BLaER1 (cell line): Measurements from ENCODE around the gene KLHL40.

Experiments
- H3K27ac ChIP-seq: shearing (Covaris generic); formaldehyde crosslinking; 2 replicates; pipeline ENCODE4 v1.8.1; 2022
- H3K27me3 ChIP-seq: shearing (Covaris generic); formaldehyde crosslinking; 2 replicates; pipeline ENCODE4 v1.8.1; 2022
- H3K36me3 ChIP-seq: shearing (Covaris generic); formaldehyde crosslinking; 2 replicates; pipeline ENCODE4 v1.8.1; 2022
- H3K4me1 ChIP-seq: shearing (Covaris generic); formaldehyde crosslinking; 2 replicates; pipeline ENCODE4 v1.8.1; 2022
- H3K4me2 ChIP-seq: shearing (Covaris generic); formaldehyde crosslinking; 2 replicates; pipeline ENCODE4 v1.8.1; 2022
- H3K4me3 ChIP-seq: shearing (Covaris generic); formaldehyde crosslinking; 2 replicates; pipeline ENCODE4 v1.8.1; 2022
- H3K9ac ChIP-seq: shearing (Covaris generic); formaldehyde crosslinking; 2 replicates; pipeline ENCODE4 v1.8.1; 2022
- H3K9me3 ChIP-seq: shearing (Covaris generic); formaldehyde crosslinking; 2 replicates; pipeline ENCODE4 v1.8.1; 2022
- H4K20me1 ChIP-seq: shearing (Covaris generic); formaldehyde crosslinking; 2 replicates; pipeline ENCODE4 v1.8.1; 2022
- Cebpa-rat ChIP-seq: shearing (Covaris generic); IDR thresholded peaks from 2 replicates; pipeline ENCODE4 v1.8.1; 2022

KLHL40 gene

DNA sequence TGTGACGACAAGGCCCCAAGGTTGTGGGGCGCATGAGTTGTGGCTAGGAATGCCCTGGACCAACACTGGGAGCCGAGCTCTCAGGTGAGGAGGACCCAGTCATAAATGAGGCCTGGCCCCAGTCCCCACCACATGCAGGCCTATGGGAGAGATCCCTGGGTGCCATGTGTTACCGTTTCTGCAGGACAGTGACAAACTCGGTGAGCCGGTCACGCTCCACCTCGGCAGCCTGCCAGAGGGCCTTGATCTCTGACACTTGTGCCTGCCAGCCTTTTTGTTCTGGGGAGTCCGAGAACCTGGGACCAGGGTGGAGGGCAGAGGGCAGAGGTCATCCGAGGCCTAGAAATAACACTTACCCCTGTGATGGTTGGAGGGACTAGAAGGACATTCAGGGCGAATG lies 45.0 kb downstream of the KLHL40 start:
- Histone ChIP-seq H3K27ac (no peak overlapping the region), H4K20me1 (no peaks in the 10 kb centered on the region), H3K9ac (no peak overlapping the region), H3K4me2 (no peak overlapping the region), H3K4me1 (no peaks in the 10 kb centered on the region), H3K4me3 (no peak overlapping the region), H3K9me3 (no peaks in the 10 kb centered on the region), H3K36me3 (no peaks in the 10 kb centered on the region), H3K27me3 (no peaks in the 10 kb centered on the region)
- TF ChIP-seq Cebpa-rat: no peak

DNA sequence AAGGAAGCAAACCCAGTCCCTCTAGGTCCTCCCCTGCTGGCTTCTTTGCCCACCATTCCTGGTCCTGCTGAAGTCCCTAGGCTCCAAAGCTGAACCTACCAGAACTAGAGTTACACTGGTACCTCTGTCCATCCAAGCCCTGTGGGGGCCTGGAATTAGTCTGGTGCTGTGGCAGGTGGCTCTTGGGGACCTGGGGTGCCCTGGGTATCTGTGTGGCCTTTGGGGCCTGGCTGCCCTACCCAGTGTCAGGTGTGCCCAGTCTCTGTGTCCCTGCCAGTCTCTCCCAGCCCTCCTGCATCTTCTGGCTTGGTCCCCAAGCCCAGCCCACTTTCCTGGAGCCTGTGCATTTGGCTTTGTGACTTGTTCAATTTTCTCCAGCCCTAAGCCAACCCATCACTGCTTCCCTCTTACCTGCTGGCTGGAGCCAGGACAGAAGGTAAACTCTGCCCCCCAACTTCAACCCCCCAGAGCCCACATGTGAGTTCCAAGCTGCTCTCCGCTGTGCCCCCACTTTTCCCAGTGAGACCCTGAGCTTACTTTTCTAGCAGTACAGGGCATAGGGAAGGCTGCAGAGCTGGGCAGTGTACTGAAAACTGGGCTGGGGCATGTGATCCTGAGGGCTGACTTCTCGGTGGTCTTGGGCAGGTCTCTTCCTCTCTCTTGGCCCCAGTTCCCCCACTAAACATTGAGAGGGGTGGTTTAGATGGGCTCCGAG lies 45.5 kb downstream of the KLHL40 start:
- Histone ChIP-seq H3K36me3 (no peaks in the 10 kb centered on the region), H3K9ac (no peak overlapping the region), H4K20me1 (no peaks in the 10 kb centered on the region), H3K4me2 (no peak overlapping the region), H3K9me3 (no peaks in the 10 kb centered on the region), H3K27me3 (no peaks in the 10 kb centered on the region), H3K27ac (no peak overlapping the region), H3K4me1 (no peaks in the 10 kb centered on the region), H3K4me3 (no peak overlapping the region)
- TF ChIP-seq Cebpa-rat: no peak

DNA sequence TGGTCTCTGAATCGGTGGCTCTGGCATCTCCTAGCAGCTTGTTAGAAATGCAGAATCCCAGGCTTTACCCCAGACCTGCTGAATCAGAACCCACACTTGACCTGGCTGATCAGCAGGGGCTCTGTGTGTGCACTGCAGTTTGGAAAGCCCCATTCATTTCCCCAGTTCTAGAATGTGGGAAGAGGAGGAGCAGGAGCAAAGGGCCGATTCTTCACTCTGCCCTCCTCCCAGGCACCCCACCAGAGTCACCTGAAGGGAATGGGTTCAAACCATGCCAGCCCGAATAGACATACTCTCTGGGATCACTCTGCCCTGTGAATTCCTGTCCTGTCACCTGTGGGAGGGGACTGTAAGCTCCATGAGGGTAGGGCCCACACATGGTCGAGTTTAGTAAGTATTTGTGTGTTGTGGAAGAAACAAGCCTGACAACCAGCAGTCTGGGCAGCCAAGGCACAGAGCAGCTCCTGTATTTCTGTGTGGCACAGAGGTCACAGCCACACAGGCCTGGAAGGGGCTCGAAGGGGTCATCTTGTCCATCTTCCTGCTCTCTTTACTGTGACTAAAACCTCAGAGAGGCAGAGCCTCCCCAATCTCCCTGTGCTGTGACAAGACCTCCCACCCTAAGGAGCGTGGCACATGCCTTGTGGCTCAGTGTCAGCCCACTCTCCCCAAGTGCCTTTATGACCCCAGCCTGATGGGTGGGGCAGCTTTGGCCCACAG lies 46.3 kb downstream of the KLHL40 start:
- no peak overlapping the region for H3K27ac ChIP-seq
- no peaks in the 10 kb centered on the region for H3K4me1 ChIP-seq
- no peaks in the 10 kb centered on the region for H3K9me3 ChIP-seq
- TF ChIP-seq Cebpa-rat: no peak
- no peak overlapping the region for H3K4me2 ChIP-seq
- H3K27me3 ChIP-seq: no peaks in the 10 kb centered on the region
- no peaks in the 10 kb centered on the region for H4K20me1 ChIP-seq
- no peak overlapping the region for H3K9ac ChIP-seq
- H3K4me3 ChIP-seq: no peak overlapping the region
- H3K36me3 ChIP-seq: no peaks in the 10 kb centered on the region

DNA sequence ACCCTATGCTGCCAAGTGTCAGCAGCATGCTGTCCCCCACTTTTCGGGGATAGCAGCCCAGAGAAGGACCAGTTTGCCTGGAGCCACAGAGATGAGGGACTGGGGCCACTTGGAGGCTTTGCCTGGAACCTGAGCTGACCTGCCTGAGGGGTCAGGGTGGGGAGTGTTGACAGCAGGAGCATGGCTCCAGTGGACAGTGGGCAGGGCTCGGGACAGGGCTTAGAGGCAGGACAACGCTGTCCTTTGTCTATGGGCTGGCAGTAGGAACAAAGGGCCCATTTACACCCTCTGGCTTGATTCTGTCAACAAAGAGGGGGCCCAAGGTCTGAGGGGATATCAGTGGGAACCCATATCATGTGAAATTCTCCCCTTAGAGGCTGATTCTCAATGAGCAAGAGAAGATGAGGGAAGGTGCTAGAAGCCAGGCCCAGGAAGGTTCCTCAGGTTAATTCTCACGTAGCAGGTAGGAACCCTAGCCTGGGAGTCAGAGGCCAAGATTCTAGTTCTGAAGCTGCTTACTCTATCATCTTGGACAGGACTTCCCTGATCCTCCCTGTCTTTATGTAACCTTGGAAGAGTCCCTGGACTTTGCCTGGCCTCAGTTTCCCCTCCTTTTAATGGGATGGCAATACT lies 47.0 kb downstream of the KLHL40 start:
- Histone ChIP-seq H3K9ac (no peak overlapping the region), H3K9me3 (no peaks in the 10 kb centered on the region), H3K4me3 (no peak overlapping the region), H3K4me1 (no peaks in the 10 kb centered on the region), H3K4me2 (no peak overlapping the region), H4K20me1 (no peaks in the 10 kb centered on the region), H3K27me3 (no peaks in the 10 kb centered on the region), H3K27ac (no peak overlapping the region), H3K36me3 (no peaks in the 10 kb centered on the region)
- no peak for TF ChIP-seq Cebpa-rat

DNA sequence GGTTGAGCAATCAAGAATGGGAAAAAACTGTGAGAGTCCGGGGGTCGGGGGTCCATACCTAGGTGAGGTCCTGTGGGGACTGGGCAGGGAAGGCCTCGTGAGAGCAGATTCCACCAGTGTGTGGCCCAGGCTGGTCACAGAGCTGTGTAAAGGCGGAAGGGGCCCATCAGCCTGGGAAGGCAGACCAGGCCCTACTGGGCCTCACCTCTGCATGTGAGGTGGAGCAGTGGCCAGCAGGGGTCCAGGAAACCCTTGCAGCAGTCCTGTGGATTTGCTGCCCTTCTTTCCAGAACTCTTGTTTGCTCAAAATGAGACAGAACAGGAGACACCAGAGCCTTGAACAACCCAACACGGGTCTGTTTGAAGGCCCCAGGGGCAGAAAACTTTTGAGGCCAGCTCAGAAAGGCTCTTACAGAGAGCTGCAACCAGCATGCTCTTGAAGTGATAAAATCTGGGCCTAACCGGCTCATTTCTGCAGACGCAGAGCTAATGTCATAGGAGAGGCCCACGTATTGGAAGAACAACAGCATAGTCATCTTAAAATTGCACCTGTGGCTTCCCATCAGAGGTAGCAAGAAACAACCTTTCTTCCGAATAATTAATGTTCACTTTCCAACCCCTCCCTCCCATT lies 47.6 kb downstream of the KLHL40 start:
- no peaks in the 10 kb centered on the region for H3K9me3 ChIP-seq
- H3K27ac ChIP-seq: no peak overlapping the region
- H3K4me3 ChIP-seq: no peak overlapping the region
- H4K20me1 ChIP-seq: no peaks in the 10 kb centered on the region
- H3K27me3 ChIP-seq: no peaks in the 10 kb centered on the region
- H3K4me1 ChIP-seq: no peaks in the 10 kb centered on the region
- no peaks in the 10 kb centered on the region for H3K36me3 ChIP-seq
- no peak overlapping the region for H3K4me2 ChIP-seq
- no peak overlapping the region for H3K9ac ChIP-seq
- no peak for TF ChIP-seq Cebpa-rat

DNA sequence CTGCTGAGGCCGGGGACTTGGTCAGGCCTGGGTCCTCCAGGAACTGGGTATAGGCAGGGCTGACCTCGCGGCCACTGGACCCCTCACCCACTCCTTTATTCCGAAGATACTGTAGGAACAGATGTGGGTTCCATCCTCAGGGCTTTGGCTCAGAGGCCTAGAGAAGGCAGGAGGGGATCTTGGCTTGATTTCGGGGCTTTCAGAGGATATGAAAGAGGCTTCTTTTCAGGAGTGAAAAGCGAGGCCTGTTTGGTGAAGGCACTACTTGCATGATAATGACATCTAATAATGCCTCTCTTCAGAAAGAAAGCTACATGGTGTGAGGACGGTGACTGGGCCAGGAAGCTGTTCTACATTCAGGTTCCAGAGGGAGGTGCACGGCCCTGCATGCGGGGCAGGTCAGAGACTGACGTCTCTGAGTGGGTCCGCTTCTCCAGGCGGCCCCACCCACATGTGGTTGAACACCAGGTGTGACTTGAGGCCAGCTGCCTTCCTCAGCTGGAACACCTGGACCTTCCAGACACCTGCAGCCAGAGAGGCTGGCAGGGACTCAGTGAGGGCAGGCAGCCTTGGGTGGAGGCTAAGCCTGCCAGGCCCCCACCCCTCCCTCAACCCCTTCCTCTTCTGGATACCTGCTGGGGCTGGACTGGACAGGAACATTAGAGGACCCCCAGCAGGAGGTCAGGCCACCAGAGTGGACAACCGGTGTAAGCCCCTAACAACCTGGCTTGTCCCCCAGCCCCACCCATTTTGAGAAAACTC lies 48.3 kb downstream of the KLHL40 start:
- Histone ChIP-seq H3K4me3 (no peak overlapping the region), H3K27me3 (no peaks in the 10 kb centered on the region), H3K36me3 (no peaks in the 10 kb centered on the region), H4K20me1 (no peaks in the 10 kb centered on the region), H3K4me2 (no peak overlapping the region), H3K27ac (no peak overlapping the region), H3K9me3 (no peaks in the 10 kb centered on the region), H3K9ac (no peak overlapping the region), H3K4me1 (peaks cover under 1% of the 10 kb centered on the region; the same call in 1 of the 2 replicates)
- TF ChIP-seq Cebpa-rat: no peak

DNA sequence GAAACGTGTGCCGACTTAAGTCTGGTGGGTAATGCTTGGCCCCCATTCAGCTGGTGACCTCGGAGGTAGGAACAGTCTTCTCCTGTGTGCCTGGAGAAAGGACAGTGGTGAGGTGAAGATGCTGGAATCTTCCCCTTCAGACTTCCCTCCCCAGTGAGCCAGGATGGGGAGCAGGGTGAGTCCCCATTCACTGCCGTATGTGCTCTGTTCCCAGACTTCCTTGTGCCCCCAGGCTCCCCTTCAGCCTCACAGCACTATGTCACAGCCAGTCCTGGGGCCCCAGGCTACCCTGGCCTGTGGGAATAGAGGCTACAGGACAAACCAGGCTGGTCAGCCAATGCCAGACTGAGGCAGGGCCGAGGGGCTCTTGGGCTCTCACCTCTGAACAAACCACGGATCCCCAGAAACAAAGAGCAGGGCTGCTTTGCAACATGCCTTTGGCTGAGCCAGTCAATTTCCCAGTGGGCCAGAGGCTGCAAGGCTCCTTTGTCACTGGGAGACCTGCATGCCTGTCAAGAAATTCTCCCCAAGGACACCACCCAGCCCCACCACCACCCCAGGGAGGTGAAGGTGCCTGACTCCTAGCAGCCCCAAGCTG lies 49.0 kb downstream of the KLHL40 start:
- peaks cover 7% of the 10 kb centered on the region for H3K4me1 ChIP-seq
- H3K9ac ChIP-seq: no peak overlapping the region
- no peaks in the 10 kb centered on the region for H3K27me3 ChIP-seq
- no peaks in the 10 kb centered on the region for H3K36me3 ChIP-seq
- no peak overlapping the region for H3K27ac ChIP-seq
- no peaks in the 10 kb centered on the region for H3K9me3 ChIP-seq
- no peak overlapping the region for H3K4me3 ChIP-seq
- no peak overlapping the region for H3K4me2 ChIP-seq
- TF ChIP-seq Cebpa-rat: no peak
- no peaks in the 10 kb centered on the region for H4K20me1 ChIP-seq

DNA sequence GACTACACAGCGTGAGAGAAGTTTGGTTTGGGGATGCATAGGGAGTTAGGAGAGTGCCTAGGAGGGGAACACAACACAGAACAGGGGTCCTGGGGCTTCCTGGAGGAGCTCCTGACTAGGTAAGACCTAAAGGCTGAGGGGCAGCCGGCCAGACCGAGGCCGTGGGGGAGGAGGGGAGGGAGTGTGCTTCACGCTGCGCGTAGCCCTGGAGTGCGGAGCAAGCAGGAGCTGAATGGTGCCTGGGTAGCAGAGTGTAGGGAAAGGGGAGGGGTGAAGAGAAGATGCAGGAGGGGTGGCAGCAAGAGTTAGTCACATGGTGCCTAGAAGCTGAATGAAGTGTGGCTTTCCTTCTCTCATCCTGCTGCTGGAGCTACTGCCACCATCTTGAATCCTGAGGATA lies 49.7 kb downstream of the KLHL40 start:
- Histone ChIP-seq H3K4me3 (no peak overlapping the region), H3K9ac (no peak overlapping the region), H3K27me3 (no peaks in the 10 kb centered on the region), H3K36me3 (no peaks in the 10 kb centered on the region), H3K4me1 (peaks cover 14% of the 10 kb centered on the region), H3K4me2 (no peak overlapping the region), H3K27ac (no peak overlapping the region), H4K20me1 (no peaks in the 10 kb centered on the region), H3K9me3 (no peaks in the 10 kb centered on the region)
- no peak for TF ChIP-seq Cebpa-rat

DNA sequence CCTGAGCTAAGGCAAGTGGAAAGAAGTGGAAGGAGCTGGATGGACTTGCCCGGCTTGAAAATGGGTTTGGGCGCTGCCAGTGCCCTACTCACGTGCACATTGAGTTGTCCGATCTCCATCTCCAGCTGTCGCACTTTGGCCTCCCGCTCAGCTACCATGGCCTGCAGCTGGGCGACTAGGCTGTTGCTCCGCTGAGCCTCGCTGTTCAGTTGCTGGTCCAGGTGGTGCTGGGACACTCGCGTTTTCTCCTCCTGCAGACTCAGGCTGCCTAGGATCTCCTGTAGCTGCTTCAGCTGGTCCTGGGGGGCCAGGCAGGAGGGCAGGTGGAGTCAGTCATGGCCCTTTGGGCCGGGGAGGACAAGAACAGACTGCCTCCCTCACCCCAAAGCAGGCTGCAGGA lies 50.3 kb downstream of the KLHL40 start:
- H3K4me2 ChIP-seq: no peak overlapping the region
- H3K27ac ChIP-seq: no peak overlapping the region
- H4K20me1 ChIP-seq: no peaks in the 10 kb centered on the region
- no peaks in the 10 kb centered on the region for H3K9me3 ChIP-seq
- H3K27me3 ChIP-seq: no peaks in the 10 kb centered on the region
- no peak overlapping the region for H3K4me3 ChIP-seq
- TF ChIP-seq Cebpa-rat: no peak
- no peaks in the 10 kb centered on the region for H3K36me3 ChIP-seq
- H3K4me1 ChIP-seq: peaks cover 20% of the 10 kb centered on the region
- H3K9ac ChIP-seq: no peak overlapping the region
